Caco-2 (cell line): Measurements from ENCODE around the gene YDJC. TPM values are rescaled to one million over a fixed set of nuclear protein-coding genes. Genes with fewer than 3 reads are reported as not detected.
"Not testable (repeated sequence)": the region's sequence is repeated elsewhere in the genome, so short reads cannot be mapped to it uniquely, and the experiment has no call there.

ENCODE experiments used
- BruUV-seq: library from RNA; stranded (reverse); fragments of 400-500 nt; replicated peaks from 2 replicates; lab custom pipeline; 2021; lab: Mats Ljungman, UMichigan
- CTCF ChIA-PET: fragments of 300-600 bp; sonication (Branson Sonifier 250); formaldehyde crosslinking; loops from one replicate; lab custom pipeline; 2022; ENCODE audit warnings: antibody characterized with exemption; lab: Charles Lee
- POLR2A ChIA-PET: fragments of 300-600 bp; sonication (Branson Sonifier 250); formaldehyde crosslinking; loops from one replicate; lab custom pipeline; 2022; ENCODE audit warnings: antibody characterized with exemption; lab: Charles Lee
- DNase-seq, 2 experiments: peaks; one replicate each; pipeline versions ENCODE4 v3.0.0 to v3.0.0-alpha.2; 2020 to 2022
- H3K27me3 ChIP-seq: replicated peaks from 2 replicates; pipeline ENCODE4 v1.6.0; 2011; ENCODE audit warnings: low read length; ENCODE audit not compliant: control insufficient read depth, insufficient read depth
- H3K36me3 ChIP-seq: 2 replicates; pipeline ENCODE4 v1.5.1; 2011; ENCODE audit warnings: low read length; ENCODE audit not compliant: control insufficient read depth, insufficient read depth
- H3K4me1 ChIP-seq: fragments of 250-450 bp; sonication (Bioruptor Pico); 2 replicates; pipeline ENCODE4 v1.5.1; 2020; ENCODE audit warnings: mild to moderate bottlenecking
- H3K4me3 ChIP-seq: 2 replicates; pipeline ENCODE4 v1.5.1; 2011; ENCODE audit warnings: low read depth, mild to moderate bottlenecking, control low read depth, low read length
- H3K9me3 ChIP-seq: fragments of 250-450 bp; sonication (Bioruptor Pico); 2 replicates; pipeline ENCODE4 v1.5.1; 2020; ENCODE audit warnings: mild to moderate bottlenecking, moderate library complexity
- H3K27ac Mint-ChIP-seq: one replicate; pipeline ENCODE4 v1.8.0; 2022; ENCODE audit warnings: mixed read lengths; ENCODE audit not compliant: unreplicated experiment
- H3K27me3 Mint-ChIP-seq: one replicate; pipeline ENCODE4 v1.8.0; 2022; ENCODE audit warnings: mixed read lengths; ENCODE audit not compliant: insufficient read depth, unreplicated experiment
- H3K36me3 Mint-ChIP-seq: one replicate; pipeline ENCODE4 v1.8.0; 2022; ENCODE audit warnings: mild to moderate bottlenecking, mixed read lengths; ENCODE audit not compliant: insufficient read depth, unreplicated experiment
- H3K4me1 Mint-ChIP-seq: one replicate; pipeline ENCODE4 v1.8.0; 2022; ENCODE audit warnings: low read depth, mixed read lengths; ENCODE audit not compliant: unreplicated experiment
- H3K4me3 Mint-ChIP-seq: one replicate; pipeline ENCODE4 v1.8.0; 2022; ENCODE audit warnings: mild to moderate bottlenecking, moderate library complexity, mixed read lengths; ENCODE audit not compliant: unreplicated experiment
- H3K9me3 Mint-ChIP-seq: one replicate; pipeline ENCODE4 v1.8.0; 2022; ENCODE audit warnings: mixed read lengths; ENCODE audit not compliant: unreplicated experiment
- intact Hi-C: fragments of 100-400 bp; cut with micrococcal nuclease; formaldehyde crosslinking; loops from one replicate; pipeline ENCODE4 v1.10.0; 2022; ENCODE audit not compliant: unreplicated experiment
- total RNA-seq: library from RNA; stranded (reverse); gene quantifications from 2 replicates; pipeline ENCODE4 v1.2.3, GENCODE V29; 2022
- TF ChIP-seq, protein P1 (sequence below), 2 experiments: fragments of 200-600 bp in 1 of 2; IDR thresholded peaks; 1 replicate in 1 of 2; 2 replicates in 1 of 2; pipeline versions ENCODE4 v1.5.1 to v1.8.0; 2011 to 2022; ENCODE audit warnings: antibody characterized with exemption in 1 of 2, control low read depth in 1 of 2, inconsistent platforms in 1 of 2, low read depth in 1 of 2, low read length in 1 of 2, mild to moderate bottlenecking in 1 of 2, moderate library complexity in 1 of 2; ENCODE audit not compliant: insufficient read depth in 1 of 2, severe bottlenecking in 1 of 2, unreplicated experiment in 1 of 2

Gene YDJC
- total RNA-seq, 1 experiment from 2014 or later = 60.0 TPM

GRCh38 chr22:21641417-21641788, 11.6 kb upstream of the YDJC start:
- H3K27me3 ChIP-seq = no peaks in the 10 kb centered on the region
- intact Hi-C loops = loop anchor here (1.0 kb wide), 1 partner anchor 11 kb away; the partner anchor contains the start of gene YDJC
- H3K4me1 Mint-ChIP-seq = peaks cover 19% of the 10 kb centered on the region

DNA sequence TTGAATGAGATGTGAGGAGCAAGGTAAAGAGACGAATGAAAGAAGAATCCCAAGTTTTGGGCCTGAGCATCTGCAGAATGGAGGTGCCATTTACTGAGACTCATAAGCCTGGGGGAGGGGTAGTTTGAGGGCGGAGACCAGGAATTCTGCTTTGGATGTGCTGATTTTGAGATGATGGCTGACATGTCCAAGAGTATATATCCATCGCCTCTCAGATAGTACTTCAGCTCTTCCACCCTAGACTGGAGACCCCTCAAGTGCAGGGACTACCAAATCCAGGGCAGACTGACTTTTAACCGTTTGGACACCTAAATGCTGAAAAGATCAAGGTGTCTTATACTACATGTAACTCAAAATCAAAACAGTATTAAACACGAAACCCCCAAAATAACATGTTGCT, 11.0 kb upstream of the YDJC start:
- no TSS peak for BruUV-seq
- Mint-ChIP-seq H3K4me1 (peaks cover 19% of the 10 kb centered on the region), H3K27ac (peak overlapping the region; percentile 85), H3K27me3 (no peaks in the 10 kb centered on the region), H3K36me3 (peaks cover 25% of the 10 kb centered on the region), H3K9me3 (no peaks in the 10 kb centered on the region), H3K4me3 (peak overlapping the region; percentile 80)
- Histone ChIP-seq H3K4me1 (peaks cover 29% of the 10 kb centered on the region), H3K27me3 (no peaks in the 10 kb centered on the region), H3K9me3 (no peaks in the 10 kb centered on the region), H3K36me3 (no peaks in the 10 kb centered on the region; the same call in 1 of the 2 replicates), H3K4me3 (no peak overlapping the region)
- DNase-seq = no peak
- ChIA-PET CTCF (interaction anchor here (0.7 to 3.3 kb wide), 13 partner anchors 10 to 47 kb away, joined by 3 to 179 read pairs (median 7); partner anchors contain the start of genes CCDC116, PPIL2 and YDJC), POLR2A (interaction anchor here (2.3 to 3.1 kb wide), 3 partner anchors 8 to 11 kb away, joined by 9 to 81 read pairs (median 15); partner anchors contain the start of genes CCDC116 and YDJC)
- intact Hi-C loops = loop anchor here (1.0 kb wide), 1 partner anchor 11 kb away; the partner anchor contains the start of gene YDJC
- TF ChIP-seq, protein P1, sequence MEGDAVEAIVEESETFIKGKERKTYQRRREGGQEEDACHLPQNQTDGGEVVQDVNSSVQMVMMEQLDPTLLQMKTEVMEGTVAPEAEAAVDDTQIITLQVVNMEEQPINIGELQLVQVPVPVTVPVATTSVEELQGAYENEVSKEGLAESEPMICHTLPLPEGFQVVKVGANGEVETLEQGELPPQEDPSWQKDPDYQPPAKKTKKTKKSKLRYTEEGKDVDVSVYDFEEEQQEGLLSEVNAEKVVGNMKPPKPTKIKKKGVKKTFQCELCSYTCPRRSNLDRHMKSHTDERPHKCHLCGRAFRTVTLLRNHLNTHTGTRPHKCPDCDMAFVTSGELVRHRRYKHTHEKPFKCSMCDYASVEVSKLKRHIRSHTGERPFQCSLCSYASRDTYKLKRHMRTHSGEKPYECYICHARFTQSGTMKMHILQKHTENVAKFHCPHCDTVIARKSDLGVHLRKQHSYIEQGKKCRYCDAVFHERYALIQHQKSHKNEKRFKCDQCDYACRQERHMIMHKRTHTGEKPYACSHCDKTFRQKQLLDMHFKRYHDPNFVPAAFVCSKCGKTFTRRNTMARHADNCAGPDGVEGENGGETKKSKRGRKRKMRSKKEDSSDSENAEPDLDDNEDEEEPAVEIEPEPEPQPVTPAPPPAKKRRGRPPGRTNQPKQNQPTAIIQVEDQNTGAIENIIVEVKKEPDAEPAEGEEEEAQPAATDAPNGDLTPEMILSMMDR (IDR thresholded peaks at IDR 0.05; ENCODE audit: insufficient read depth in 1 of 2, low read depth in 1 of 2, low read length in 1 of 2, severe bottlenecking in 1 of 2, unreplicated experiment in 1 of 2) = no peak

More at GRCh38 chr22:21641417-21641788, 11.6 kb upstream of the YDJC start:
- Histone ChIP-seq H3K4me1 (peaks cover 29% of the 10 kb centered on the region), H3K36me3 (no peaks in the 10 kb centered on the region; the same call in 1 of the 2 replicates), H3K9me3 (no peaks in the 10 kb centered on the region), H3K4me3 (peak overlapping the region; percentile 62)
- H3K4me3 Mint-ChIP-seq = peak overlapping the region; percentile 80
- DNase-seq = peak; percentile 69 to 71
- no peaks in the 10 kb centered on the region for H3K27me3 Mint-ChIP-seq
- peak overlapping the region; percentile 85 for H3K27ac Mint-ChIP-seq
- H3K9me3 Mint-ChIP-seq = no peaks in the 10 kb centered on the region
- ChIA-PET POLR2A (interaction anchor here (2.3 to 3.1 kb wide), 3 partner anchors 8 to 12 kb away, joined by 9 to 81 read pairs (median 15); partner anchors contain the start of genes CCDC116 and YDJC), CTCF (interaction anchor here (0.5 to 3.3 kb wide), 14 partner anchors 11 to 48 kb away, joined by 3 to 179 read pairs (median 6); partner anchors contain the start of genes CCDC116, PPIL2 and YDJC)
- TF ChIP-seq, protein P1 (IDR thresholded peaks at IDR 0.05; ENCODE audit: insufficient read depth in 1 of 2, low read depth in 1 of 2, low read length in 1 of 2, severe bottlenecking in 1 of 2, unreplicated experiment in 1 of 2) = peak; percentile 50 to 74
- TSS peak; percentile 87 for BruUV-seq
- peaks cover 31% of the 10 kb centered on the region for H3K36me3 Mint-ChIP-seq

GRCh38 chr22:21639359-21639758, 9.5 kb upstream of the YDJC start:
- Histone ChIP-seq H3K4me3 (no peak overlapping the region), H3K27me3 (no peaks in the 10 kb centered on the region), H3K9me3 (no peaks in the 10 kb centered on the region), H3K36me3 (no peaks in the 10 kb centered on the region), H3K4me1 (peaks cover 29% of the 10 kb centered on the region)
- no peak overlapping the region for H3K27ac Mint-ChIP-seq
- BruUV-seq = no TSS peak
- no peaks in the 10 kb centered on the region for H3K9me3 Mint-ChIP-seq
- no peaks in the 10 kb centered on the region for H3K27me3 Mint-ChIP-seq
- intact Hi-C loops = no loop called here
- CTCF ChIA-PET = interaction anchor here (2.2 kb wide), 1 partner anchor 10 kb away, joined by 15 read pairs; the partner anchor contains the start of gene YDJC
- peaks cover 19% of the 10 kb centered on the region for H3K4me1 Mint-ChIP-seq
- POLR2A ChIA-PET = interaction anchor here (1.5 kb wide), 1 partner anchor 10 kb away, joined by 5 read pairs; no protein-coding TSS in a partner anchor
- H3K36me3 Mint-ChIP-seq = peaks cover 24% of the 10 kb centered on the region
- no peak overlapping the region for H3K4me3 Mint-ChIP-seq
- no peak for DNase-seq
- TF ChIP-seq, protein P1 (IDR thresholded peaks at IDR 0.05; ENCODE audit: insufficient read depth in 1 of 2, low read depth in 1 of 2, low read length in 1 of 2, severe bottlenecking in 1 of 2, unreplicated experiment in 1 of 2) = no peak

DNA sequence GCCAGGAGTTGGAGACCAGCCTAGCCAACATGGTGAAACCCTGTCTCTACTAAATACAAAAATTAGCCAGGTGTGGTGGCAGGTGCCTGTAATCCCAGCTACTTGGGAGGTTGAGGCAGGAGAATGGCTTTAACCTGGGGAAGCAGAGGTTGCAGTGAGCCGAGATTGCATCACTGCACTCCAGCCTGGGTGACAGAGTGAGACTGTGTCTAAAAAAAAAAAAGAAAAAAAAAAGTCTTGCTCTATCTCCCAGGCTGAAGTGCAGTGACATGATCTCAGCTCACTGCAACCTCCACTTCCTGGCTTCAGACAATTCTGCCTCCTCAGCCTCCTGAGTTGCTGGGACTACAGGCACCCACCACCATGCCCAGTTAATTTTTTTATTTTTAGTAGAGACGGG, 7.6 kb upstream of the YDJC start:
- H3K9me3 ChIP-seq, H3K4me3 Mint-ChIP-seq, H3K9me3 Mint-ChIP-seq, intact Hi-C loops, BruUV-seq, H3K4me3 ChIP-seq, H3K27me3 Mint-ChIP-seq, H3K27ac Mint-ChIP-seq, H3K27me3 ChIP-seq, H3K36me3 ChIP-seq, POLR2A ChIA-PET, DNase-seq, H3K36me3 Mint-ChIP-seq: not testable (repeated sequence)
- peaks cover 22% of the 10 kb centered on the region for H3K4me1 ChIP-seq
- CTCF ChIA-PET = interaction anchor here (2.2 kb wide), 1 partner anchor 8 kb away, joined by 15 read pairs; the partner anchor contains the start of gene YDJC
- peaks cover 11% of the 10 kb centered on the region for H3K4me1 Mint-ChIP-seq
